Upper lobe of left lung (tissue), 4 donors: Measurements from ENCODE around the gene GBX1.

Experiments
- CTCF ChIP-seq, 6 experiments: fragments of 450-650 bp in 4 of 6; fragments of 200-600 bp in 2 of 6; sonication (generic) in 2 of 6; IDR thresholded peaks; one replicate each; pipeline ENCODE4 v1.5.1; 2016 to 2019; ENCODE audit warnings: antibody characterized with exemption in 6 of 6
- EP300 ChIP-seq, 4 donors: sonication (generic); formaldehyde crosslinking; IDR thresholded peaks; one replicate each; pipeline ENCODE4 v1.5.1; 2017; ENCODE audit warnings: antibody characterized with exemption in 4 of 4, control low read depth in 2 of 4
- POLR2AphosphoS5 ChIP-seq, 2 donors: sonication (generic); formaldehyde crosslinking; IDR thresholded peaks; one replicate each; pipeline ENCODE4 v1.5.1; 2017; ENCODE audit warnings: antibody characterized with exemption in 2 of 2

DNA sequence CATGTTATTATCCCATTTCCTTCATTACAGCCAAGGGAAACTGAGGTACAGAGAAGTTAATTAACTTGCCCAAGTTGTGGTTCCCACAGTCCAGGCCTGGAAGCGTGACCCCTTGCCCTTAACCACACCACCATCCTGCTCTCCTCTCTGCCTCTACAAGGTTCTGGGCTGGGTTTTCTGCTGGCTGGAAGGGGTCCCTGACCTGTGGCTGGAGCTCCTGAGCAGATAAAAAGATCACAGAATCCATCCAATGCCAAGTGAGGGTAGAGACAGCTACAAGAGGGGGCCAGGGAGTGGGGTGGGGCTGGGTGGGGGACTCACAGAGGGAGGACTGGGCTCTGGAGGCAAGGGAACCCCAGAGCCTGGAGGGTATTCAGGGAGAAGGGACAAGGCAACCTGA, 9.8 kb upstream of the GBX1 start:
- TF ChIP-seq POLR2AphosphoS5 (IDR thresholded peaks at IDR 0.05) (no peak), CTCF (IDR thresholded peaks at IDR 0.05) (no peak), EP300 (IDR thresholded peaks at IDR 0.05) (no peak)
